ENCODE measurements around the gene UNC13D.
"Not testable (repeated sequence)": the region's sequence is repeated elsewhere in the genome, so short reads cannot be mapped to it uniquely, and the experiment has no call there.

The UNC13D gene

GRCh38 chr17:75814021-75814395 is 30.2 kb downstream of the UNC13D start:
- no peak for DNase-seq
- peaks cover 94% of the 10 kb centered on the region for H3K36me3 ChIP-seq
- no peak overlapping the region for H3K27ac ChIP-seq
- H3K27me3 ChIP-seq (ENCODE audit: insufficient read depth, low read depth, severe bottlenecking), result no peaks in the 10 kb centered on the region
- no peaks in the 10 kb centered on the region for H3K9me3 ChIP-seq (ENCODE audit: severe bottlenecking)
- TF ChIP-seq, protein P1, sequence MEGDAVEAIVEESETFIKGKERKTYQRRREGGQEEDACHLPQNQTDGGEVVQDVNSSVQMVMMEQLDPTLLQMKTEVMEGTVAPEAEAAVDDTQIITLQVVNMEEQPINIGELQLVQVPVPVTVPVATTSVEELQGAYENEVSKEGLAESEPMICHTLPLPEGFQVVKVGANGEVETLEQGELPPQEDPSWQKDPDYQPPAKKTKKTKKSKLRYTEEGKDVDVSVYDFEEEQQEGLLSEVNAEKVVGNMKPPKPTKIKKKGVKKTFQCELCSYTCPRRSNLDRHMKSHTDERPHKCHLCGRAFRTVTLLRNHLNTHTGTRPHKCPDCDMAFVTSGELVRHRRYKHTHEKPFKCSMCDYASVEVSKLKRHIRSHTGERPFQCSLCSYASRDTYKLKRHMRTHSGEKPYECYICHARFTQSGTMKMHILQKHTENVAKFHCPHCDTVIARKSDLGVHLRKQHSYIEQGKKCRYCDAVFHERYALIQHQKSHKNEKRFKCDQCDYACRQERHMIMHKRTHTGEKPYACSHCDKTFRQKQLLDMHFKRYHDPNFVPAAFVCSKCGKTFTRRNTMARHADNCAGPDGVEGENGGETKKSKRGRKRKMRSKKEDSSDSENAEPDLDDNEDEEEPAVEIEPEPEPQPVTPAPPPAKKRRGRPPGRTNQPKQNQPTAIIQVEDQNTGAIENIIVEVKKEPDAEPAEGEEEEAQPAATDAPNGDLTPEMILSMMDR (IDR thresholded peaks at IDR 0.05; ENCODE audit: low read depth, low read length), result no peak
- H3K4me3 ChIP-seq (ENCODE audit: low read depth, low read length), result no peak overlapping the region

GRCh38 chr17:75813081-75814020 is 30.9 kb downstream of the UNC13D start:
- H3K4me3 ChIP-seq (ENCODE audit: low read depth, low read length), result no peak overlapping the region
- no peak for DNase-seq
- TF ChIP-seq, protein P1 (IDR thresholded peaks at IDR 0.05; ENCODE audit: low read depth, low read length), result no peak
- peaks cover 88% of the 10 kb centered on the region for H3K36me3 ChIP-seq
- H3K9me3 ChIP-seq (ENCODE audit: severe bottlenecking), result no peaks in the 10 kb centered on the region
- H3K27me3 ChIP-seq (ENCODE audit: insufficient read depth, low read depth, severe bottlenecking), result no peaks in the 10 kb centered on the region
- no peak overlapping the region for H3K27ac ChIP-seq

- TF ChIP-seq, protein P1 (IDR thresholded peaks at IDR 0.05; ENCODE audit: low read depth, low read length), result no peak
- DNase-seq, result no peak
- Histone ChIP-seq H3K27ac (no peak overlapping the region), H3K27me3 (ENCODE audit: insufficient read depth, low read depth, severe bottlenecking) (no peaks in the 10 kb centered on the region), H3K36me3 (peaks cover 79% of the 10 kb centered on the region), H3K9me3 (ENCODE audit: severe bottlenecking) (no peaks in the 10 kb centered on the region), H3K4me3 (ENCODE audit: low read depth, low read length) (no peak overlapping the region)
Observed at GRCh38 chr17:75812096-75813013, 31.8 kb downstream of the UNC13D start.

GRCh38 chr17:75811174-75811573 is 33.0 kb downstream of the UNC13D start:
- no peak for DNase-seq
- Histone ChIP-seq H3K9me3 (ENCODE audit: severe bottlenecking) (no peaks in the 10 kb centered on the region), H3K4me3 (ENCODE audit: low read depth, low read length) (no peak overlapping the region), H3K27ac (no peak overlapping the region), H3K27me3 (ENCODE audit: insufficient read depth, low read depth, severe bottlenecking) (no peaks in the 10 kb centered on the region), H3K36me3 (peaks cover 67% of the 10 kb centered on the region)
- TF ChIP-seq, protein P1 (IDR thresholded peaks at IDR 0.05; ENCODE audit: low read depth, low read length), result no peak

DNA sequence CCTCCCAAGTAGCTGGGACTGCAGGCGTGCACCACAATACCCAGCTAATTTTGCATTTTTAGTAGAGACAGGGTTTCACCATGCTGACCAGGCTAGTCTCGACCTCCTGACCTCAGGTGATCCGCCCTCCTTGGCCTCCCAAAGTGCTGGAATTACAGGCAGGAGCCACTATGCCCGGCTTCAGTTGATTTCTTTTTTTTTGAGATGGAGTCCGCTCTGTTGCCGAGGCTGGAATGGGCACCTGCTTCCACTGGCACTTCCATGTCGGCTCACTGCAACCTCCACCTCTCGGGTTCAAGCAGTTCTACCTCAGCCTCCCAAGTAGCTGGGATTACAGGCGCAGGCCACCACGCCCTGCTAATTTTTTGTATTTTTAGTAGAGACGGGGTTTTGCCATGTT is 33.4 kb downstream of the UNC13D start:
- H3K27ac ChIP-seq; H3K4me3 ChIP-seq (ENCODE audit: low read depth, low read length); H3K27me3 ChIP-seq (ENCODE audit: insufficient read depth, low read depth, severe bottlenecking); DNase-seq; H3K9me3 ChIP-seq (ENCODE audit: severe bottlenecking): not testable (repeated sequence)
- H3K36me3 ChIP-seq, result peaks cover 63% of the 10 kb centered on the region

- H3K27ac ChIP-seq, result no peak overlapping the region
- peaks cover 60% of the 10 kb centered on the region for H3K36me3 ChIP-seq
- no peak for DNase-seq
- no peaks in the 10 kb centered on the region for H3K27me3 ChIP-seq (ENCODE audit: insufficient read depth, low read depth, severe bottlenecking)
- no peaks in the 10 kb centered on the region for H3K9me3 ChIP-seq (ENCODE audit: severe bottlenecking)
- no peak overlapping the region for H3K4me3 ChIP-seq (ENCODE audit: low read depth, low read length)
- TF ChIP-seq, protein P1 (IDR thresholded peaks at IDR 0.05; ENCODE audit: low read depth, low read length), result no peak
Observed at GRCh38 chr17:75810216-75810615, 34.0 kb downstream of the UNC13D start.

Data from WERI-Rb-1 (cell line).